ENCODE results near the gene ALK. TPM values are rescaled to one million over a fixed set of nuclear protein-coding genes. Genes with fewer than 3 reads are reported as not detected.

Gene ALK
- polyA plus RNA-seq, 2 of the 4 experiments (the other 2 are of a cell fraction), result not detected

DNA sequence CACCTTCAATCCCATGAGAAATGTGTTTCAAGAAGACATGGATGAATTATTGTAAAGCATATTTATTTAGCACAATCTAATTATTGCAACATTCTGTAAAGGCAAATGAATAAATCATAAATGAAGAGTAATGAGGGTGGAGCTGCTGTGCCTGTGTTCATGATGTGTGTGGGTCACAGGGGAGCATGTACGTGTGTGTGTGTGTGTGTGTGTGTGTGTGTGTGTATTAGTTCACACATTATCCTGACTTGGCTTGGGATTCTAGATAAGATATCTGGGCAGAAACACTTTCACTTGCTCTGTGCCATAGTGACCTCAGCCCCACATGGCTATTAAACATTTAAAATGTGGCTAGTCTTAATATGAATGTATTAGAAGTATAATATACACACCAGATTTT is 361.8 kb downstream of the ALK start:
- TF ChIP-seq NFE2L2 (conservative IDR thresholded peaks at IDR 0.05; ENCODE audit: low read length) (no peak), EHMT2 (IDR thresholded peaks at IDR 0.05; ENCODE audit: low read depth) (no peak), NR3C1 (IDR thresholded peaks at IDR 0.05) (no peak), FOSL2 (IDR thresholded peaks at IDR 0.05) (no peak), FOSL2 (CRISPR knock-in tag; IDR thresholded peaks at IDR 0.05) (no peak), GATA3 (IDR thresholded peaks at IDR 0.05; ENCODE audit: borderline replicate concordance) (no peak), RARB (CRISPR knock-in tag; IDR thresholded peaks at IDR 0.05) (no peak), ZC3H11A (IDR thresholded peaks at IDR 0.05) (no peak), JUNB (IDR thresholded peaks at IDR 0.05) (no peak), RAD21 (conservative IDR thresholded peaks at IDR 0.05 in 1 of 2, IDR thresholded peaks at IDR 0.05 in 1 of 2) (no peak), ATOH8 (CRISPR knock-in tag; IDR thresholded peaks at IDR 0.05; ENCODE audit: low read depth) (no peak), POLR2AphosphoS2 (conservative IDR thresholded peaks at IDR 0.05; ENCODE audit: low read length) (no peak), HES2 (IDR thresholded peaks at IDR 0.05) (no peak), TP53 (CRISPR knock-in tag; IDR thresholded peaks at IDR 0.05) (no peak)
- TF ChIP-seq, protein P1, sequence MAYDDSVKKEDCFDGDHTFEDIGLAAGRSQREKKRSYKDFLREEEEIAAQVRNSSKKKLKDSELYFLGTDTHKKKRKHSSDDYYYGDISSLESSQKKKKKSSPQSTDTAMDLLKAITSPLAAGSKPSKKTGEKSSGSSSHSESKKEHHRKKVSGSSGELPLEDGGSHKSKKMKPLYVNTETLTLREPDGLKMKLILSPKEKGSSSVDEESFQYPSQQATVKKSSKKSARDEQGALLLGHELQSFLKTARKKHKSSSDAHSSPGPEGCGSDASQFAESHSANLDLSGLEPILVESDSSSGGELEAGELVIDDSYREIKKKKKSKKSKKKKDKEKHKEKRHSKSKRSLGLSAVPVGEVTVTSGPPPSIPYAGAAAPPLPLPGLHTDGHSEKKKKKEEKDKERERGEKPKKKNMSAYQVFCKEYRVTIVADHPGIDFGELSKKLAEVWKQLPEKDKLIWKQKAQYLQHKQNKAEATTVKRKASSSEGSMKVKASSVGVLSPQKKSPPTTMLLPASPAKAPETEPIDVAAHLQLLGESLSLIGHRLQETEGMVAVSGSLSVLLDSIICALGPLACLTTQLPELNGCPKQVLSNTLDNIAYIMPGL (CRISPR knock-in tag; IDR thresholded peaks at IDR 0.05; ENCODE audit: borderline replicate concordance), result no peak
- Histone ChIP-seq H3K4me1 (no peaks in the 10 kb centered on the region), H3K27ac (no peak overlapping the region), H3K4me3 (no peak overlapping the region), H3K9me3 (no peaks in the 10 kb centered on the region), H3K4me2 (no peak overlapping the region)
- 0% methylated on average over 1 of the region's 1 CpG for WGBS (ENCODE audit: missing lambda C conversion rate)
- ATAC-seq, result no peak
- CTCF ChIA-PET, result interaction anchor here (0.8 kb wide), 1 partner anchor 364 kb away, joined by 3 read pairs; no protein-coding TSS in a partner anchor
- no peak for FAIRE-seq
- POLR2A ChIA-PET, result no interaction called here
- no peak for DNase-seq (ENCODE audit: low read depth in 1 of 2, low spot score in 1 of 2)

GRCh38 chr2:29558097-29558496 is 363.3 kb downstream of the ALK start:
- peak in 1 of 2 experiments; percentile 30; a peak in 1 of 6 replicates for ATAC-seq
- Histone ChIP-seq H3K9me3 (no peaks in the 10 kb centered on the region), H3K27ac (no peak overlapping the region), H3K4me2 (no peak overlapping the region), H3K4me1 (no peaks in the 10 kb centered on the region), H3K4me3 (no peak overlapping the region)
- TF ChIP-seq, protein P1 (CRISPR knock-in tag; IDR thresholded peaks at IDR 0.05; ENCODE audit: borderline replicate concordance), result no peak
- TF ChIP-seq FOXS1 (CRISPR knock-in tag; IDR thresholded peaks at IDR 0.05), result no peak
- no peak for FAIRE-seq
- DNase-seq (ENCODE audit: low read depth in 1 of 2, low spot score in 1 of 2), result no peak
- POLR2A ChIA-PET, result no interaction called here
- CTCF ChIA-PET, result interaction anchor here (0.5 to 1.5 kb wide), 3 partner anchors 12 to 35 kb away, joined by 3 read pairs; no protein-coding TSS in a partner anchor

DNA sequence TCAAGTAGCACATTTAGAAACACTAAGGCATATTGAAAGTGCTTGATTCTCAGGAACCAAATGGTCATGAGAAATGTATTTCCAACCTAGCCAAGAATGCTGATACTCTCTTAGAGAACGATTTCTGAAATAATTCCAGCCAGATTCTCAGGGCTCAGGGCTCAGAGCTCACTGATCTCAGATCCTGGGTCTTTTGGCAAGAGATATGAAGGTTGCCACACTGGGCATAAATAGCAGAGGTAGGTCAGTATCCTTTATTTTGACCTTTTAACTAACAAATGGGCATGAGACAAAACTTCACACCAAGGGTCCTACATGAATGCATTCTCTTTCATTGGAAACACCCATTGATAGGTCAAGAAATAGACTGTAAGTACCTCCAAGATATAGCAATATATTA is 364.1 kb downstream of the ALK start:
- ChIA-PET CTCF (interaction anchor here (0.5 to 1.5 kb wide), 3 partner anchors 13 to 34 kb away, joined by 3 read pairs; no protein-coding TSS in a partner anchor), POLR2A (no interaction called here)
- WGBS (ENCODE audit: missing lambda C conversion rate), result 0% methylated on average over 1 of the region's 1 CpG
- no peak overlapping the region for H3K4me3 ChIP-seq
- DNase-seq (ENCODE audit: low read depth in 1 of 2, low spot score in 1 of 2) (no peak), FAIRE-seq (no peak), ATAC-seq (no peak)
- H3K9me3 ChIP-seq, result no peaks in the 10 kb centered on the region
- TF ChIP-seq NFE2L2 (conservative IDR thresholded peaks at IDR 0.05; ENCODE audit: low read length) (no peak), FOSL2 (IDR thresholded peaks at IDR 0.05) (no peak), FOSL2 (CRISPR knock-in tag; IDR thresholded peaks at IDR 0.05) (no peak), POLR2A (IDR thresholded peaks at IDR 0.05; ENCODE audit: low read length) (no peak), BCL3 (IDR thresholded peaks at IDR 0.05) (no peak), ZFP36 (IDR thresholded peaks at IDR 0.05; ENCODE audit: borderline replicate concordance, partially characterized antibody) (no peak), MAFK (IDR thresholded peaks at IDR 0.05; ENCODE audit: partially characterized antibody) (no peak)
- TF ChIP-seq, protein P2, sequence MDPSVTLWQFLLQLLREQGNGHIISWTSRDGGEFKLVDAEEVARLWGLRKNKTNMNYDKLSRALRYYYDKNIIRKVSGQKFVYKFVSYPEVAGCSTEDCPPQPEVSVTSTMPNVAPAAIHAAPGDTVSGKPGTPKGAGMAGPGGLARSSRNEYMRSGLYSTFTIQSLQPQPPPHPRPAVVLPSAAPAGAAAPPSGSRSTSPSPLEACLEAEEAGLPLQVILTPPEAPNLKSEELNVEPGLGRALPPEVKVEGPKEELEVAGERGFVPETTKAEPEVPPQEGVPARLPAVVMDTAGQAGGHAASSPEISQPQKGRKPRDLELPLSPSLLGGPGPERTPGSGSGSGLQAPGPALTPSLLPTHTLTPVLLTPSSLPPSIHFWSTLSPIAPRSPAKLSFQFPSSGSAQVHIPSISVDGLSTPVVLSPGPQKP (IDR thresholded peaks at IDR 0.05; ENCODE audit: low read depth, low read length), result no peak
- no peaks in the 10 kb centered on the region for H3K4me1 ChIP-seq
- no peak overlapping the region for H3K27ac ChIP-seq
- H3K4me2 ChIP-seq, result no peak overlapping the region

All from A549 (cell line).